Measurements from ENCODE around the gene DZANK1.
"Not testable (repeated sequence)": the region's sequence is repeated elsewhere in the genome, so short reads cannot be mapped to it uniquely, and the experiment has no call there.

DZANK1 gene

DNA sequence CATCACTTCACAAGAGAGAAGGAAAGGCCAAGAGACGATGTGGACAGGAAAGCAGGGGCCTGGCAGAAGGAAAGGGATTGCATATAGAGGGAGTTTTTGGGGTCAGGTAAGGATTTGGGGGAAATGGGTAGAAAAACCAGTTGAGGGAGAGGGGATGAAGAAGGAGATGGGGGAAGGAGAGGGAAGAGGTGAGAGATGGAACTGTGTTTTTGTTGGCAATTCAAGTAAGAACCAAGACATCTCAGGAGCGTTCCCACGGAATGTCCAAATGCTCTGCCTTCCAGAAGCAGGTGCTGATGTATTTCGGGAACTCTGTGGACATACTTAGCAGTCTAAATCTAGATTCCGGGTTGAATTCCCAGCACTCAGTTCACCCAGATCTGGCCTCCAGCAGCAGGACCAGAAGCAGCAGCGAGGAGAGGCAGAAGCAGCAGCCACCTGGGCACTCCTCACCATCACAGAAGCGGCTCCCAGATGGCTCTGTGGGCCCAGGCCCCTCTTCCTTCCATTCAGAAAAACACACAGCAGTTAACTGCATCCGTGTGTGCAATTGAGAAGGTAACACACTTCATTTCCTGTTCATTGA lies 88.8 kb downstream of the DZANK1 start:
- DNase-seq (ENCODE audit: low read depth in 2 of 2) = no peak

DNA sequence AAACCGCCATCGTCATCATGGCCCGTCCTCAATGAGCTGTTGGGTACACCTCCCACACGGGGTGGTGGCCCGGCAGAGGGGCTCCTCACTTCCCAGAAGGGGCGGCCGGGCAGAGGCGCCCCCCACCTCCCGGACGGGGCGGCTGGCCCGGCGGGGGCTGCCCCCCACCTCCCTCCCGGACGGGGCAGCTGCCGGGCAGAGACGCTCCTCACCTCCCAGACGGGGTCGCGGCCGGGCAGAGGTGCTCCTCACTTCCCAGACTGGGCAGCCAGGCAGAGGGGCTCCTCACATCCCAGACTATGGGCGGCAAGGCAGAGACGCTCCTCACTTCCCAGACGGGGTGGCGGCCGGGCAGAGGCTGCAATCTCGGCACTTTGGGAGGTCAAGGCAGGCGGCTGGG lies 91.3 kb downstream of the DZANK1 start:
- DNase-seq (ENCODE audit: low read depth in 2 of 2) = not testable (repeated sequence)

DNA sequence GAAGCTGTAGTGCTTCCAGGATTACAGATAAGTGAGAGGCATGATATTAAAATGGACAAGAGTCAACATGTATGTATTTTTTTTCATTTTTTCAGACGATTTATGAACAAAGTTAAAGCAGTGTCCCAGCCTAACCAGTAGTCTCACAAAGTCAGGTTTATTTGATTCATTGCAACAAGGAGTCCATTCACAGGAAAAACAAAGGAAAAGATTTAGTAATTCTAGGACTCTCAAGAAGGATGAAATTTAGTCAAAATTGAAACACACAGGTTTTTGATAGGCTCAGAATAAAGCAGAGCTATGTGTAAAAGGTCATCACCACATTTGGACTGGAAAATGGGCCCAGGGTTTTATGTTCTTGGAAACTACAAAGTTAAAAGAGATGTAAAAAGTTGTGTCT lies 94.5 kb downstream of the DZANK1 start:
- DNase-seq (ENCODE audit: low read depth in 2 of 2) = no peak

DNA sequence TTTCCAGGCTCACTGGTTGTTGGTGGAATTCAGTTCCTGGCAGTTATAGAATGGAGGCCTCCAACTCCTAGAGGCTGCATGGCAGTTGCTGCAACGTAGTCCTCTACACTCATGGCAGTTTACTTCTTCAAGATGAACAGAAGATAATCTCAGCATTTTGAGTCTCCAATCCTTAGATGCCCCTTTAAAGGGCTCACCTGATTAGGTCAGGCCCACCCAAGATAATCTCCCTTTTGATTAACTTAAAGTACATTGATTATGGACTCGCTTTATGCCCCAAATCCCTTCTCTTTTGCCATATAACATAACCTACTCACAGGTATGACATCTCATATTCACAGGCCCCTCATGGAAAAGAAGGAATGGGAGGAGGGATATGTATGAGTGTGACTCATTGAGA lies 102.1 kb downstream of the DZANK1 start:
- DNase-seq (ENCODE audit: low read depth in 2 of 2) = no peak

DNA sequence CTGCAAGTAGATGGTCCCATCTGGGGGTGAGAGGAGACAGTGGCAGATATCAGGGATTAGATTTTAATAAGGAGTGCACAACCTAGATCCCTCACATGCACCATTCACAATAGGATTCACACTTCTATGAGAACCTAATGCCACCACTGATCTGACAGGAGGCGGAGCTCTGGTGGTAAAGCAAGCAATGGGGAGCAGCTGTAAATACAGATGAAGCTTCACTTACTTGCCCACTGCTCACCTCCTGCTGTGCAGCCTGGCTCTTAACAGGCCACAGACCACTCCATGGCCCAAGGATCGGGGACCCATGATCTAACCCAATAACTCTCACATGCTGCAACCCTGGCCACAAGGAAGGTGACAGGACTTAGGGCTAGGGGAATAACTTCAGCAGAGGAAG lies 103.1 kb downstream of the DZANK1 start:
- DNase-seq (ENCODE audit: low read depth in 2 of 2) = no peak

DNA sequence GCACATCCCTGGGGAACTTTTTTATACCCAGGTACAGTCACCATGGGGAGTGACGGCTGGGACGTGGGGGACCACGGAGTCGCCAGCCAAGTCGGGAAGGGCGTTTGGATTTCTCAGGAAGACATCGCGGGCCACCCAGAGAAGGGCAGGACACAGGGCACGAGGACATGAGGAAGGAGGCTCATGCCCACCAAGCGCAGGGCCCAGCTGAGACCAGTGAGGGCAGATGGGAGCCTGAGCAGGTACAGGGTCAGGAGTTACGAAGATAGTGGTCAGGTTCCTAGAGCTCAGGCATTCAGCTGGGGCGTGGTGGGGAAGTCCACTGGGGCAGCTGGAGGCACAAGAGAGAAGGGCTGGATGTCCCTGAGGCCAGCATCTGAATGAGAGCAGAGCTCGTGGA lies 103.9 kb downstream of the DZANK1 start:
- DNase-seq (ENCODE audit: low read depth in 2 of 2) = no peak

DNA sequence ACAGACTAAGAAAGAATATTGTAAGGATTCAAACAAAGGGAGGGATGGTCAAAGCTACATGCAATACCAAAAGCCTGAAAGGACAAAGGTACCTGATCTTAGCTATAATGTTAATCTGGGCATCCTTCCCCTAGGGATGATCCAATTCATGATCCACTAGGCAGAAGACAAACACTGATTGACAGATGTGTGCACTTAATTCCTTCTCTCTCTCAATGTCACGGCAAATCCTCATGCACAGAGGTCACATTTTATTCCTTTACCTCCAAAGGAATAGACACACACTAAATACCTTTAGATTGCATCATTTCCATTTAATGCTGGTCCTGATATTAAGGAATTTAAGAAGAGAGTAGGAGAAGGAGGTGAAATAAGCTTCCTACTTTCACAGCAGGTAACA lies 105.2 kb downstream of the DZANK1 start:
- no peak for DNase-seq (ENCODE audit: low read depth in 2 of 2)

DNA sequence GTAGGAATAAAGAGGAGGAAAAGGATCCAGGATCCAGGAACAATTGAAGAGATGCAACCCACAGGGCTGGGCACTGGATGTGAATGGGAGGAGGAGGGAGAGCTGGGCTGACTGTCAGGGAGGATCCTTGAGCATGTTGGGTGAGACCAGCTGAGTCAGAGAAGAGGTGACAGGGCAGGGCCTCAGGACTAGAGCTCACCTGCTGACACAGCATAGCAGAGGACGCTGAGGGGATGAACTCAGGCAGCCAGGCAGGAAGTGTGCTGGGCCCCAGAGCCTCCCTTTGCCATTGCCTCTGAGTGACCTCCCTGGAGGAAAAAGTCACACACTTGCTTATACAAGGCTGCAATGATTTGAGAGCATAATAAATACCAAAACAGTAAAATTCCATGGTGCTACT lies 106.2 kb downstream of the DZANK1 start:
- DNase-seq (ENCODE audit: low read depth in 2 of 2) = no peak

DNA sequence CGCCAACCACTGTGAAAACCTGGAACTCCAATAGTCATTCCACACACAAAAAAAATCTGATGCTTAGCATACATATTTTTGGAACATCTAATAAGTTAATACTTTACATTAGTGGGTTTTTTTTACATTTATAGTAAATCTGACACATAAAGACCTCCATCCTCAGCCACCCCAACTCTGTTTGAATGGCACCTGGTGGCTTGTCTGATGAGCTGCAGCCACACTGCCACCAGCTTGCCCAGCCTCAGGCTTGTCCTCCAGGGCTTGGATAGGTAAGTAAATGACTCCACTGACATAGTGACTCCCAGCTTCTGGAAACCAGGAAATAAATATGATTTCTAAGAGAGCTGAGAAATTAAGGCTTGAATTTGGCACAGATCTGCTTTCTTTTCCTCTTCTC lies 107.0 kb downstream of the DZANK1 start:
- DNase-seq (ENCODE audit: low read depth in 2 of 2) = no peak

DNA sequence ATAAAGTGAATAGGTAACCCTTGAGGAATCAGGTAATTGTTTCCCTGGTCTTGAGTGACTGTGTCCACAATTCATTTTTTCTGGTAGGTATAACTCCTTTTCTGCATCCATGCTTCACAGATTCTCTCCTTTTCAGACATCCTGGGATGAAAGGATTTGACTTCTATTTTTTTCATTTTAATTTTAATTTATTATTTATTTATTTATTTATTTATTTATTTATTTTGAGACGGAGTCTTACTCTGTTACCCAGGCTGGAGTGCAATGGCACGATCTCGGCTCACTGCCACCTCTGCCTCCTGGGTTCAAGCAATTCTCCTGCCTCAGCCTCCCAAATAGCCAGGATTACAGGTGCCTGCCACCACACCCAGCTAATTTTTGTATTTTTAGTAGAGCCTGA lies 117.1 kb downstream of the DZANK1 start:
- DNase-seq (ENCODE audit: low read depth in 2 of 2) = not testable (repeated sequence)

All from stimulated activated CD4-positive, alpha-beta T cell treated with anti-CD3 and anti-CD28 coated beads, Interleukin-12 subunit alpha, Interleukin-12 subunit beta, amount 100 ng/mL, for 24 hours (primary cell).